Naive thymus-derived CD4-positive, alpha-beta T cell (primary cell): ENCODE results near the gene ARIH2. TPM values are rescaled to one million over a fixed set of nuclear protein-coding genes. Genes with fewer than 3 reads are reported as not detected.

Experiments used
- ATAC-seq: fragments of 150-1000 bp; cut with Tn5 transposase; 2 replicates; pipeline ENCODE4 v1.10.0; 2021; ENCODE audit warnings: mild to moderate bottlenecking, moderate library complexity
- CTCF ChIA-PET: fragments of 350-600 bp; sonication (Branson Sonifier 250); formaldehyde crosslinking; loops from one replicate; lab custom pipeline; 2021; ENCODE audit warnings: antibody characterized with exemption; lab: Charles Lee
- POLR2A ChIA-PET: fragments of 350-600 bp; sonication (Branson Sonifier 250); formaldehyde crosslinking; loops from one replicate; lab custom pipeline; 2021; ENCODE audit warnings: antibody characterized with exemption, inconsistent platforms; lab: Charles Lee
- DNase-seq, 9 donors: peaks; one replicate each; pipeline versions ENCODE4 v3.0.0 to v3.0.0-alpha.2; 2020 to 2022; ENCODE audit warnings: mixed read lengths in 1 of 9
- H3K27ac ChIP-seq: one replicate; pipeline ENCODE4 v1.7.0; 2013; ENCODE audit warnings: mild to moderate bottlenecking, low read depth, low read length, moderate library complexity
- H3K27me3 ChIP-seq, 2 donors: one replicate each; pipeline ENCODE4 v1.7.0; 2013; ENCODE audit warnings: low read length in 2 of 2, mild to moderate bottlenecking in 2 of 2, moderate library complexity in 2 of 2; ENCODE audit not compliant: control insufficient read depth in 2 of 2, insufficient read depth in 2 of 2
- H3K36me3 ChIP-seq, 3 experiments: 1 replicate in 2 of 3; 2 replicates in 1 of 3; pipeline ENCODE4 v1.7.0; 2013; ENCODE audit warnings: low read length in 3 of 3, mild to moderate bottlenecking in 3 of 3, moderate library complexity in 1 of 3; ENCODE audit not compliant: insufficient read depth in 3 of 3, control insufficient read depth in 2 of 3
- H3K4me1 ChIP-seq, 2 donors: one replicate each; pipeline ENCODE4 v1.7.0; 2013; ENCODE audit warnings: low read length in 2 of 2, mild to moderate bottlenecking in 2 of 2, moderate library complexity in 1 of 2; ENCODE audit not compliant: control insufficient read depth in 2 of 2, insufficient read depth in 2 of 2
- H3K4me3 ChIP-seq: 2 replicates; pipeline ENCODE4 v1.7.0; 2013; ENCODE audit warnings: mild to moderate bottlenecking, low read length
- H3K9me3 ChIP-seq, 3 experiments: 1 replicate in 2 of 3; 2 replicates in 1 of 3; pipeline ENCODE4 v1.7.0; 2013; ENCODE audit warnings: low read length in 3 of 3; ENCODE audit not compliant: control insufficient read depth in 2 of 3
- H3K27ac Mint-ChIP-seq, 9 donors: one replicate each; pipeline ENCODE4 v1.8.0; 2020 to 2022; ENCODE audit warnings: mixed read lengths in 9 of 9, mild to moderate bottlenecking in 8 of 9, moderate library complexity in 5 of 9, inconsistent platforms in 2 of 9
- H3K27me3 Mint-ChIP-seq, 5 donors: one replicate each; pipeline ENCODE4 v1.8.0; 2021 to 2022; ENCODE audit warnings: mixed read lengths in 5 of 5, mild to moderate bottlenecking in 1 of 5
- H3K36me3 Mint-ChIP-seq, 5 donors: one replicate each; pipeline ENCODE4 v1.8.0; 2020 to 2022; ENCODE audit warnings: mixed read lengths in 5 of 5, mild to moderate bottlenecking in 3 of 5, inconsistent platforms in 1 of 5
- H3K4me1 Mint-ChIP-seq, 7 donors: one replicate each; pipeline ENCODE4 v1.8.0; 2020 to 2022; ENCODE audit warnings: mixed read lengths in 7 of 7, mild to moderate bottlenecking in 3 of 7, inconsistent platforms in 1 of 7
- H3K4me3 Mint-ChIP-seq, 10 donors: one replicate each; pipeline ENCODE4 v1.8.0; 2020 to 2022; ENCODE audit warnings: mild to moderate bottlenecking in 10 of 10, mixed read lengths in 10 of 10, moderate library complexity in 6 of 10, inconsistent platforms in 2 of 10
- H3K9me3 Mint-ChIP-seq, 11 donors: one replicate each; pipeline ENCODE4 v1.8.0; 2020 to 2022; ENCODE audit warnings: mixed read lengths in 11 of 11, mild to moderate bottlenecking in 4 of 11, inconsistent platforms in 1 of 11, moderate library complexity in 1 of 11
- intact Hi-C, 2 donors: fragments of 100-400 bp; cut with micrococcal nuclease; formaldehyde crosslinking; loops; one replicate each; pipeline ENCODE4 v1.15.1; 2023
- polyA plus RNA-seq, 2 donors: library from polyadenylated mRNA; unstranded; fragments of 300-500 nt; fragmentation: Illumina TruSeq; gene quantifications; one replicate each; pipeline ENCODE4 v1.2.3, GENCODE V29; 2021
- total RNA-seq, 6 experiments: library from RNA in 5 of 6; stranded (reverse) in 5 of 6; gene quantifications; 1 replicate in 5 of 6; 2 replicates in 1 of 6; pipeline ENCODE4 v1.2.3 and lab custom pipeline; 2021 to 2026

The ARIH2 gene
- total and polyA plus RNA-seq, 7 experiments from 2014 or later, result 103 to 189 (median 140) TPM

DNA sequence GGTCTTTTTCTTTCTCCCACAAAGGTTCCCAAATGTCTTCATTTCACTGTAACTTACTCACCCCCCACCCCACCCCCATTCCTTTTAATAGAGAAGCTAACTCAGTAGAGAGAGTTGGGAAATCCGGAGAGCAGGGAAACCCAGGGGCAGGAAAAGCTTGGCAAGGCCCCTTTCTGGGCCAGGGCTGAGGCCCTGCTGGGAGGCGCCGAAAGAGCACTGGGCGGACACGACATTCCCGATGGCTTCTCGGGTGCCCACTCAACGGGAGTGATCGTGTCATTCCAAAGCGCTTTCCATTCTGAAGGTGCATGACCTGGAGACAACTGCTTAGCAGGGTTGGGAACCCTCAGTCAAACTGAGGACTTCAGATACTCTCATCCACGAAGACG, 101.3 kb downstream of the ARIH2 start:
- no peaks in the 10 kb centered on the region for H3K9me3 Mint-ChIP-seq
- peak overlapping the region in 8 of 9 donors; percentile 69 to 98 (median 92) for H3K27ac Mint-ChIP-seq
- H3K4me3 Mint-ChIP-seq, result peak overlapping the region; percentile 85 to 98 (median 96)
- intact Hi-C loops, result loop anchor here (2.0 to 10.0 kb wide), 8 partner anchors 31 to 1335 kb away; partner anchors contain the start of genes IP6K2 (in 2 of the 2), PFKFB4 (in 2 of the 2), ARIH2 (in 1 of the 2) and CYB561D2 (in 1 of the 2)
- peaks cover 6 to 44% (median 6%) of the 10 kb centered on the region in 3 experiments for H3K36me3 ChIP-seq
- peaks cover 0 to 2% (median 0%) of the 10 kb centered on the region in 5 donors for H3K27me3 Mint-ChIP-seq
- H3K4me1 Mint-ChIP-seq, result peaks cover 19 to 52% (median 44%) of the 10 kb centered on the region in 7 donors
- peak overlapping the region; percentile 98 for H3K27ac ChIP-seq
- no peak for ATAC-seq
- H3K4me3 ChIP-seq, result peak overlapping the region; percentile 99
- no peaks in the 10 kb centered on the region for H3K27me3 ChIP-seq
- CTCF ChIA-PET, result interaction anchor here (0.7 to 5.9 kb wide), 4 partner anchors 9 to 30 kb away, joined by 3 to 51 read pairs (median 18); partner anchors contain the start of genes IMPDH2, P4HTM and WDR6
- POLR2A ChIA-PET, result interaction anchor here (0.6 to 11.9 kb wide), 10 partner anchors 9 to 320 kb away, joined by 3 to 247 read pairs (median 28); partner anchors contain the start of genes IMPDH2, P4HTM, QRICH1 and USP4
- peaks cover 25 to 28% of the 10 kb centered on the region in 2 donors for H3K4me1 ChIP-seq
- no peaks in the 10 kb centered on the region for H3K9me3 ChIP-seq
- H3K36me3 Mint-ChIP-seq, result peaks cover 0 to 21% (median under 1%) of the 10 kb centered on the region in 5 donors
- DNase-seq, result no peak

DNA sequence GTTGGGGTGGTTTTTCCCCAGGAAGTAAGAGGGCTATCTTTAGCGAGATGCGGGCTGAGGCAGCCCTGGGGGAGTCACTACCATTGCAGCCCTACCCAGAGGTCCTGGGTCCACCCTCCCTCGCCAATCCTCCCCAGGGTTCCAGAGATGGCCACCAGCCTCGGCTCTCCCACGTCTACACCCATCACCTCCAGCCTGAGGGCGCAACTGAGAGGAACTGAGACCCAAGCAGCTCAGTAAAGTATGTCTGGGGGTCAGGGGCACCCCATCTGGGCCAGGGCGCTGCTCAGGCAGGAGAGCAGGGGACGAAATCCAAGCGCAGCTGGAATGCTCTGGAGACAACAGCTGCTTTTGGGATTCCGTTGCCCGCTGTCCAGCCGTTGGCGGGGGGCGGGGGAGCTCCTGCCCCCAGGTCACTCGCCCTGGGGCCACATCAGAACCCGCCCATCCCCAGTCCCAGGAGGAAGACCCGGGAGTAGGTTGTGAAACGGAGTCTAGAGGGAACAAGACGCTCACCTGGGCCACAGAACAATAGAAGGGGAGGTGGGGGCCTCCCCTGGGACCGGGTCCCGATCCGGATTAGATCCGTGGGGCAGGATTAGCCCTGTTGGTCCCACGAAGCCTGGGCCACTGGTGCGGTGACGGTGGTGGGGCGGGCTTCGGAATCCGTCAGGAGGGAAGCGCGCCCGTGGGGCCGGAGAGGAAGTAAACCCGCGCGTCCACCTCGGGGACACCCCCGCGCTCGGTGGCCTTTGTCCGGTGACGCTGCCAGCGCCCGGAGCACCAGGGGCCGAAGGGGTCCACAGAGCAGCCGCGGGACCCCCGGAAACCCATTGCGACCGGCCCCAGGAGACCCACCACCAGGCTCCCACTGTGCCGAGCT, 101.9 kb downstream of the ARIH2 start:
- Mint-ChIP-seq H3K4me1 (peaks cover 21 to 57% (median 44%) of the 10 kb centered on the region in 7 donors), H3K4me3 (peak overlapping the region; percentile 92 to 99 (median 97)), H3K9me3 (no peaks in the 10 kb centered on the region), H3K27ac (peak overlapping the region in 8 of 9 donors; percentile 69 to 98 (median 95)), H3K36me3 (peaks cover 0 to 20% (median 0%) of the 10 kb centered on the region in 5 donors), H3K27me3 (peaks cover 0 to 2% (median 0%) of the 10 kb centered on the region in 5 donors)
- Histone ChIP-seq H3K27me3 (no peaks in the 10 kb centered on the region), H3K36me3 (peaks cover 6 to 44% (median 11%) of the 10 kb centered on the region in 3 experiments), H3K9me3 (no peaks in the 10 kb centered on the region), H3K27ac (peak overlapping the region; percentile 98), H3K4me3 (peak overlapping the region; percentile 99), H3K4me1 (peaks cover 25 to 28% of the 10 kb centered on the region in 2 donors)
- ChIA-PET CTCF (interaction anchor here (0.6 to 5.9 kb wide), 7 partner anchors 8 to 46 kb away, joined by 3 to 51 read pairs (median 8); partner anchors contain the start of genes IMPDH2, P4HTM and WDR6), POLR2A (interaction anchor here (0.6 to 11.9 kb wide), 14 partner anchors 8 to 1504 kb away, joined by 3 to 247 read pairs (median 16); partner anchors contain the start of genes ARIH2, IMPDH2, NICN1 and P4HTM)
- DNase-seq (peak in 1 of 9 donors; percentile 47), ATAC-seq (no peak)
- intact Hi-C loops, result loop anchor here (1.0 to 10.0 kb wide), 15 partner anchors 9 to 1334 kb away; partner anchors contain the start of genes DAG1 (in 2 of the 2), IMPDH2 (in 2 of the 2), IP6K2 (in 2 of the 2) and PFKFB4 (in 2 of the 2)

DNA sequence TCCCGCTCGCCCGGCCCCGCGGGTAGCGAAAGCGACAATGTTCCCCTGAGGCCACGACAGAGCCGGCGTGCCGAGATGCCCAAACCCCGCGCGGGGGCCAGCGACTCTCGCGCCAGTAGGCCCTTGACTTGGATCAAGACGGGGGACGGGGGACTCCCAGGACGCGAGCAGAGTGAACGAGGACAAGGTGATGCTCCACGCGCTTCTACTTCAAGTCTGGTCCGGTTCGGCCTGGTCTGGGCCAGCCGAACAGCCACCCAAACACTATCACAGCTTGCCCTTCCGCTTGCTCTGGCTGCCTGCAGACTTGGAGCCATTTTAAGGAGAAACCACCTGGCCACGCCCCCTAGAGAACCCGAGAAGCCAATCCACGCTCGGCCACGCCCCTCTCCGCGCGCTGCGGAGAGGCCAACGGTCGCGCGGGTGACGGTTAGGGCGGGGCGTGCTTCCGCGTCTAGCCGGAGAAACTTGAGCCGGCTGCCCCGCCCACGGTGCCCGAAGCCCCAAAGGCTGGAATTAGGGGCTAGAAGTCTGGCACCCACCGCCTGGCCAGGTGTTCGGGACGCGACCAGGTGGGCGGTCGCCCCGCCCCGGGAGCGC, 102.7 kb downstream of the ARIH2 start:
- Histone ChIP-seq H3K36me3 (peaks cover 8 to 44% (median 11%) of the 10 kb centered on the region in 3 experiments), H3K27me3 (no peaks in the 10 kb centered on the region), H3K27ac (peak overlapping the region; percentile 98), H3K4me3 (peak overlapping the region; percentile 99), H3K9me3 (no peaks in the 10 kb centered on the region), H3K4me1 (peaks cover 25 to 28% of the 10 kb centered on the region in 2 donors)
- ChIA-PET CTCF (interaction anchor here (0.6 to 5.9 kb wide), 12 partner anchors 8 to 448 kb away, joined by 3 to 51 read pairs (median 4); partner anchors contain the start of genes DAG1, P4HTM and WDR6), POLR2A (interaction anchor here (0.6 to 11.9 kb wide), 21 partner anchors 7 to 1505 kb away, joined by 3 to 247 read pairs (median 4); partner anchors contain the start of genes ARIH2, IMPDH2, IP6K2 and NICN1)
- Mint-ChIP-seq H3K4me3 (peak overlapping the region; percentile 92 to 99 (median 97)), H3K27me3 (peaks cover 0 to 2% (median 0%) of the 10 kb centered on the region in 5 donors), H3K36me3 (peaks cover 0 to 24% (median 0%) of the 10 kb centered on the region in 5 donors), H3K4me1 (peaks cover 21 to 60% (median 44%) of the 10 kb centered on the region in 7 donors), H3K27ac (peak overlapping the region; percentile 93 to 98 (median 97)), H3K9me3 (no peaks in the 10 kb centered on the region)
- ATAC-seq (peak; percentile 90), DNase-seq (peak; percentile 96 to 99 (median 98))
- intact Hi-C loops, result loop anchor here (1.0 to 10.0 kb wide), 15 partner anchors 8 to 1333 kb away; partner anchors contain the start of genes DAG1 (in 2 of the 2), IMPDH2 (in 2 of the 2), IP6K2 (in 2 of the 2) and PFKFB4 (in 2 of the 2)

DNA sequence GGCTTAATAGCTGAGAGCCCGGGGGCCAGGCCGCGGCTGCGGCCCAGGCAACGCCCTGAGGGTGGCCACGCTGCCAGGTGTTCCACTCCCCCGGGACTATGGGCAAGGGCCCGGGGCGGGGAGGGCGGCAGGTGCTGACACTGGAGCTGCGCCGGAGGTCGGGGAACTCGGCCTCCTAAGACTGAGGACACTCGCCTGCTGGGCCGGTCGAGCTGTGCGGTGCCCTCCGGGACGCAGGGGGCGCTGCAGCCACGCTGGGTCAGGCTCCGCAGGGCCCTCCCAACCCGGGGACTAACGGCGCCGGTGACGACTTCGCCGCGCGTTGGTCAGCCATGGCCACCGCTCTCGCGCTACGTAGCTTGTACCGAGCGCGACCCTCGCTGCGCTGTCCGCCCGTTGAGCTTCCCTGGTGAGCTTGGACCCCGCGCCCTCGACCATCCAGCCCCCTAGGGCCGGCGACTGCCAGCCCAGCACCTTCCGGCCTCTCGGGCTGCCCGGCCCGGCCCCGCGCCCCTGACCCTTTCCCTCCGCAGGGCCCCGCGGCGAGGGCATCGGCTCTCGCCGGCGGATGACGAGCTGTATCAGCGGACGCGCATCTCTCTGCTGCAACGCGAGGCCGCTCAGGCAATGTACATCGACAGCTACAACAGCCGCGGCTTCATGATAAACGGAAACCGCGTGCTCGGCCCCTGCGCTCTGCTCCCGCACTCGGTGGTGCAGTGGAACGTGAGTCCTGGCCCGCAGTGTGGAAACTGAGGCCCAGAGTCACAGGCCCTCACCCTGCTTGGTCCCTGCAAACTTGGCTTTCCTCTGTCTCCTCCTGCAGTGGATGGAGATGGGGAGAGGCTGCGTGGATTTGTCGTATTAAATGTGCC, 103.4 kb downstream of the ARIH2 start, which contains the start of gene NDUFAF3:
NDUFAF3 (plus strand) TSS at position 309 of the 875 bp plus-strand sequence; CDS start at position 333, 24 bp downstream.
- H3K27me3 Mint-ChIP-seq, result peaks cover 0 to 2% (median 0%) of the 10 kb centered on the region in 5 donors
- CTCF ChIA-PET, result interaction anchor here (0.6 to 5.9 kb wide), 13 partner anchors 8 to 447 kb away, joined by 3 to 51 read pairs (median 4); partner anchors contain the start of genes DAG1, P4HTM, QRICH1 and WDR6
- Histone ChIP-seq H3K27me3 (no peaks in the 10 kb centered on the region), H3K4me1 (peaks cover 24 to 25% of the 10 kb centered on the region in 2 donors), H3K9me3 (no peaks in the 10 kb centered on the region), H3K36me3 (peaks cover 10 to 46% (median 11%) of the 10 kb centered on the region in 3 experiments), H3K27ac (peak within 1 kb of the TSS; percentile 98), H3K4me3 (peak within 1 kb of the TSS; percentile 99)
- H3K27ac Mint-ChIP-seq, result peak within 1 kb of the TSS; percentile 95 to 99 (median 98)
- H3K9me3 Mint-ChIP-seq, result no peaks in the 10 kb centered on the region
- peaks cover 21 to 61% (median 47%) of the 10 kb centered on the region in 7 donors for H3K4me1 Mint-ChIP-seq
- intact Hi-C loops, result loop anchor here (1.0 to 10.0 kb wide), 17 partner anchors 7 to 1333 kb away; partner anchors contain the start of genes DAG1 (in 2 of the 2), IMPDH2 (in 2 of the 2), IP6K2 (in 2 of the 2) and PFKFB4 (in 2 of the 2)
- H3K36me3 Mint-ChIP-seq, result peaks cover 0 to 28% (median 0%) of the 10 kb centered on the region in 5 donors
- ATAC-seq (peak; percentile 89), DNase-seq (peak; percentile 84 to 96 (median 89))
- peak within 1 kb of the TSS; percentile 92 to 99 (median 97) for H3K4me3 Mint-ChIP-seq
- POLR2A ChIA-PET, result interaction anchor here (0.6 to 11.9 kb wide), 19 partner anchors 11 to 781 kb away, joined by 3 to 247 read pairs (median 5); partner anchors contain the start of genes ARIH2, IP6K2, NICN1 and P4HTM
